Right hindlimb (tissue), 1 donor: ENCODE results near the gene TINAGL1.
A peak's percentile ranks its signal among the peaks of the same experiment; 100 is the strongest.
"Not testable (repeated sequence)": the region's sequence is repeated elsewhere in the genome, so short reads cannot be mapped to it uniquely, and the experiment has no call there.

Source experiments
- DNase-seq: peaks from one replicate; pipeline ENCODE4 v3.0.0-alpha.2; 2018

Gene TINAGL1

DNA sequence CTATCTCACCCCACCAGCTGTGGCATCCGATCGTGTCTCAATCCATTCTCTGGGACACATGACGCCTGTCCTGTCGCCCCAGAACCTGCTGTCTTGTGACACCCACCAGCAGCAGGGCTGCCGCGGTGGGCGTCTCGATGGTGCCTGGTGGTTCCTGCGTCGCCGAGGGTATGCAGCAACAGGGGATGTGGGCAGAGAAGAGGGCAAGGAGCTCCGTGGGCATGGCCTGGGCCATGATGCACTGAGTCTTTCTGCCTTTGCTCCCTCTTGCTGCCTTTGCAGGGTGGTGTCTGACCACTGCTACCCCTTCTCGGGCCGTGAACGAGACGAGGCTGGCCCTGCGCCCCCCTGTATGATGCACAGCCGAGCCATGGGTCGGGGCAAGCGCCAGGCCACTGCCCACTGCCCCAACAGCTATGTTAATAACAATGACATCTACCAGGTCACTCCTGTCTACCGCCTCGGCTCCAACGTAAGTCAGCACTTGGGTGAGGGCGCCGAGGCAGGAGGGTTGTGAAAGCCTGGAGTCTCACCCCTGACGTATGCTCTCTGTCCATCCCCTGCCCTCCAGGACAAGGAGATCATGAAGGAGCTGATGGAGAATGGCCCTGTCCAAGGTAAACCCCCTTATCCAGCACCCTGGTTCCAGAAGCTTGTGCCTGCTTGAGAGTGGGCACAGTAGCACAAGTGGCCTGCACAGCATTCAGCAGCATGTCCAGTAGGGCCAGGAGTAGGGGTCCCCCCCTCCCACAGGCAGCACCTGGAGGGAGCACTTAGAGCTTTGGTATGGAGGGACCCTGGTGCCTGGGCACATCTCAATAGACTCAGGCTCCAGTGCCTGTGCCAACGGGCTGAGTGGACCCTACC lies 8.8 kb downstream of the TINAGL1 start:
- no peak for DNase-seq

DNA sequence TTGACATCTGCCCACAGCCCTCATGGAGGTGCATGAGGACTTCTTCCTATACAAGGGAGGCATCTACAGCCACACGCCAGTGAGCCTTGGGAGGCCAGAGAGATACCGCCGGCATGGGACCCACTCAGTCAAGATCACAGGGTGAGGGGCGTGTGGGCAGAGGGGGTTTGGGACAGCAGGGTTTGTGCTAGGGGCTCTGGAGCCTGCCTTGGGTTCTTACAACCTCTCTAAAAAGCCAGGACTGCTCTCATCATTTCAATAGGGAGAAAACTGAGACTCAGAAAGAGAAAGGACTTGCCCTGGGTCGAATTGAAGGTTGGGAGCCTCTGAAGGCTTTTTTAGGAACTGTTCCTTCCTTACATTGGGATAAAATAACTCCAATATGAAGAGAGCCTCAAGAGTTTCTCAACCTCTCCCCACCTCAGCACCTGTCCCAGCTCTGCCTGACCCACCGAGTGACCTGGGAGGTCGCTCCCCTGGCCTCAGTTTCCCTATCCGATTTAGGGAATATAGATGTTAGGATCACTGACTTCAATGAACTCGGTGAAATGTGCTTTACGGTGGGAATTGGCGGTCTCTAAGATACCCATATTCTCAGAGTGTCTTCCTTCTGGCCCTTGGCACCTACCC lies 9.5 kb downstream of the TINAGL1 start:
- DNase-seq, result no peak

DNA sequence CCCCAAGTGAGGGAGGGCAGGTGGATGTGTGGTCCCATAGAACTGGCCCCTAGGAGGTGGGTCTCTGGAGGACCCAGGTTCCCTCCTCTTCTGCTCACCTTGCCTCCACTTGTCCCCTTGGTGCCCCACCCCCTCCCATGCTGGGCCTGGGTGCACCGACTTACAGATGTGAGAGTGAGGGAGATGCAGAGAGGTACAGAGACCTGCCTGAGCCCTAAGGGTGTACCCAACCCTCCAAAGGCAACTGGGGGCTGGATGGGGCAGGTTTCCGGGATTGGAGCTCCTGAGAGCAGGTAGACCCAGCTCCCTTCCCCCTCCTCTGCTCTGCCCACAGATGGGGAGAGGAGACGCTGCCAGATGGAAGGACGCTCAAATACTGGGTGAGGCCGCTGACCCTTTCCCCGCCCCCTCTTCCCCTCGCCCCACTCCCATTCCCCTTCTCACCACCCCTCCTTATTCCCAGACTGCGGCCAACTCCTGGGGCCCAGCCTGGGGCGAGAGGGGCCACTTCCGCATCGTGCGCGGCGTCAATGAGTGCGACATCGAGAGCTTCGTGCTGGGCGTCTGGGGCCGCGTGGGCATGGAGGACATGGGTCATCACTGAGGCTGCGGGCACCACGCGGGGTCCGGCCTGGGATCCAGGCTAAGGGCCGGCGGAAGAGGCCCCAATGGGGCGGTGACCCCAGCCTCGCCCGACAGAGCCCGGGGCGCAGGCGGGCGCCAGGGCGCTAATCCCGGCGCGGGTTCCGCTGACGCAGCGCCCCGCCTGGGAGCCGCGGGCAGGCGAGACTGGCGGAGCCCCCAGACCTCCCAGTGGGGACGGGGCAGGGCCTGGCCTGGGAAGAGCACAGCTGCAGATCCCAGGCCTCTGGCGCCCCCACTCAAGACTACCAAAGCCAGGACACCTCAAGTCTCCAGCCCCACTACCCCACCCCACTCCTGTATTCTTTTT lies 10.3 kb downstream of the TINAGL1 start:
- DNase-seq, result no peak

GRCh38 chr1:31587328-31587699 lies 11.0 kb downstream of the TINAGL1 start:
- not testable (repeated sequence) for DNase-seq

GRCh38 chr1:31587720-31588423 lies 11.6 kb downstream of the TINAGL1 start:
- DNase-seq, result no peak

DNA sequence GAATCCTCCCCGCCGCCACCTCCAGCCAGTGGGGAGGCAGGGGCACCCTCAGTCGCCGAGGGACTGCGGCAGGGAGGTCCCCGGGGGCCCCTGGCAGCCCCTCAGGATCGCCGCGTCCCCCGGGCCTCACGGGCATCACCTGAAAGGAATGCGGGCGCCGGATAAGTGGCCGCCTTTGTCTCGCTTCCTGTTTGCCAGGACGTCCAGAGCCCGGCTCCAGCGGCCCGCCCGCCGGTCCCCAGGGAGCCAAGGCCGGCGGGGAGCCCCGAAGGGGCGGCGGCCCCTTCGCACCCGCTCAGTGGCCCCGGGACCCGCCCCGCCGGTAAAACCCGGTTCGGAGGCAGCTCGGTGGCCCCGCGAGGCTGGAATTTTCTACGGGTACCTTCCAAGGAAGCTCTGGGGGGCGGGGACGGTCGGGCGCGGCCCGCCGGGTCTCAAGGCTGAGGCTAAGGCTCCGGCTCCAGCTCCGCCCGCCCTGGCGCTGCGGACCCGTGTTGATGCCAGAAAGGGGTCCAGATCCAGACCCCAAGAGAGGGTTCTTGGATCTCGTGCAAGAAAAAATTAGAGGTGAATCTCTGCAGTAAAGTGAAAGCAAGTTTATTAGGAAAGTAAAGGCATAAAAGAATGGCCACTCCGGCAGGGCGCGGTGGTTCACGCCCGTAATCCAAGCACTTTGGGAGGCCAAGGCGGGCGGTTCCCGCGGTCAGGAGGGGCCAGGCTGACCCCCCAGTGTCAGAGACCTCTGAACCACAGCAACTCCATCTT lies 12.6 kb downstream of the TINAGL1 start:
- DNase-seq, result no peak

- no peak for DNase-seq
Measured at GRCh38 chr1:31591425-31592093, 15.2 kb downstream of the TINAGL1 start.

DNA sequence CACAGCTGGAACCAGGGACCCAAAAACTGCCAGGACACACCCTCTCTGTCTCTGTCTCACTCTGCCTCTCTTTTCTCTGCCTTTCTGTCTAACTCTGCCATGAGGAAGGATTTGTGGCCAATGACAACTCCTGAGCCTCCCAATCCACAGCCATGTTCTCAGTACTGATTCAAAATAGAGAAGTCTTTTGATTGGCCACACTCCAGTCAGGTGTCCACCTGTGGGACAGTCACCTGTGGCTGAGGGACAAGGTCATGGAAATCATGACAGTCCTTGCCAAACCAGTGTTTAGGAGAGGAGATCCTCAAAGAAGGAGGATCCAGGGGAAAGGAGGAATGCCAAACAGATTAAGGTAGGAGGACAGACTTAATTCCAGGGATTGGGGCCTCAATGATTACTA lies 15.8 kb downstream of the TINAGL1 start:
- DNase-seq, result no peak

DNA sequence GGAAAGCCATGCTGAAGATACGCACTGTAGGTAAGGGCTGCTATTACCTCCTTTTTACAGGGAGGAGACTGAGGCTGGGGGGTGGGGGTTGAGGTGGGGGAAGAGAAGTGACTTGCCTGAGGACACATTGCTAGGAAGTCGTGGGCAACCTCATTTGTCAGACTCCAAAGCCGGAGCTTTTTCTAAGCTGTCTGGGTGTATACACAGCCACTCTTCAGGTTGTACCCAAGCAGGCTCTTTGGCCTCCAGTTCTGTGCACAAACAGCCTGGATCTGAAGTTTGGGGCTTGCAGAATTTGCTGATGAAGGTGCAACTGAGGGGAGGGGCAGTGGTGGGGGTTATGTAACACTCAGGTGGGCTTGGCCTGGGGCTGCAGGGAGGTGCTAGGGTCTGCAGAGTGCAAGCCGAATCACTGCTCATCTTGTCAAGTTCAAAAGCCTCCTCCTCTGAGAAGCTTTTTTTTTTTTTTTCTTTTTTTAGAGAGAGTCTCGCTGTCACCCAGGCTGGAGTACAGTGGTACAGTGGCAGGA lies 16.9 kb downstream of the TINAGL1 start:
- no peak for DNase-seq

DNA sequence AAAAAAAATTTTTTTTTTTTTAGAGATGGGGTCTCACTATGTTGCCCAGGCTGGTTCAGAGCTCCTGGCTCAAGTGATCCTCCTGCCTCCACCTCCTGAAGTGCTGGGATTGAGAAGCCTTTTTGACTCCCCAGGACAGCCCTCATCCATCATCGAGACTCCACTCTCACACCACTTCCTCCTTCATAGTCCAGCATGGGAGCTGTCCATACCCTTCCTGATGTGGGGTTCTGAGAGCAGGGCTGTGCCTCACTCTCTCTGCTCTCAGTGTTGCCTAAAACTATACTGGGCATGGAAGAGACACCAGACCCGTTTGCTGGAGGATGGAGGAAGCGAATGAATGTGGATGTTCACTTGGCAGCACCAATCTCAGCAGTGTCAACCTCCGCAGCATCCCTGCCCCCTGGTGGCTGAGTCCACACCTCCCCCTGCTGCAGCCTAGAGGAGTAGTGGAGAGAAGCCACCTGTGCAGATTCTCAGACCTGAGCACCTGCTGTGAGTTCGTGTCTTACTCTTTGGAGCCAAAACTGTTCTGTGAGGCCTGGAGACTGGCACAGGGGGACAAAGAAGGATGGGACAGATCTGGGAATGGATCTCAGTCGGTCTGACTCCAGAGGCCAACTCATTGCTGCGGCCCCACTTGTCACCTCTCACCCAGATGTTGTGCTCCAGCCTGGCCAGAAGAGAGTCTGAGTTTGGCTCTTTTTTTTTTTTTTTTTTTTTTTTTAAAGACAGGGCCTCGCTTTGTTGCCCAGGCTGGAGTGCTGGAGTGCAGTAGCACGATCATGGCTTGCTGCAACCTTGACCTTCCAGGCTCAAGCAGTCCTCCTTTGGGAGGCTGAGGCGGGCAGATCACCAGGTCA lies 17.7 kb downstream of the TINAGL1 start:
- DNase-seq, result peak; percentile 73

GRCh38 chr1:31595836-31596736 lies 19.8 kb downstream of the TINAGL1 start:
- no peak for DNase-seq

DNA sequence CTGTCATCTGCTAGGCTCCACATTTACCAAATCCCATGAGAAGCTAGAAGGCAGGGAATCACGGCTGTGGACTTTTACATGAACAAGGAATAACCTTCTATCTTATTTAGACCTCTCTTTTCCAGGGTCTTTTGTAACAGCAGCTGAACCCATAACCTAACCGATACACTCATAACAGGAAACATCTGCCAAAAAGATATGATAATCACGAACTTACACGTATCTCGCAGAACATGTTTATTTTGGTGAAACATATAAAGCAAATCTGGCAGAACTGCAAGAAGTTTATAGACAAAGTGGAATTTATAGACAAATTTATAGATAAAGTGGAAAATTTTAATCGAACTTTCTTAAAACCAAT lies 20.4 kb downstream of the TINAGL1 start:
- DNase-seq, result no peak

- no peak for DNase-seq
Measured at GRCh38 chr1:31598980-31599379, 22.7 kb downstream of the TINAGL1 start.

DNA sequence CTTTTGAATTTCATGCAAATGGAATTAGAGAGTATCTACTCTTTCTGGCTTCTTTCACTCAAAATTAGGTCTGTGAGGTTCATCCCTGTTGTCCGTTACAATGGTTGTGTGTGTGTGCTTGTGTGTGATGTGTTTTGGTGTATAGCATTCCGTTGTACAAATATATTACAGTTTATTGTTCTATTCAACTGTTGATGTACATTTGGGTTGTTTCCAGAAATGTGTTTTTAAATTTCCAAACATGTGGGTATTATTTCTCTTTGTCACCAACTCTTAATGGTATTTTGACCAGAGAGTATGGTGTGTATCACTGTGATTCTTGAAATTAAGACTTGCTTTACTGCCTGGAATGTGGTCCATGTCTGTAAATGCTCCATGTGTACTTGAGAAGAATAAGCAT lies 24.3 kb downstream of the TINAGL1 start:
- no peak for DNase-seq

DNA sequence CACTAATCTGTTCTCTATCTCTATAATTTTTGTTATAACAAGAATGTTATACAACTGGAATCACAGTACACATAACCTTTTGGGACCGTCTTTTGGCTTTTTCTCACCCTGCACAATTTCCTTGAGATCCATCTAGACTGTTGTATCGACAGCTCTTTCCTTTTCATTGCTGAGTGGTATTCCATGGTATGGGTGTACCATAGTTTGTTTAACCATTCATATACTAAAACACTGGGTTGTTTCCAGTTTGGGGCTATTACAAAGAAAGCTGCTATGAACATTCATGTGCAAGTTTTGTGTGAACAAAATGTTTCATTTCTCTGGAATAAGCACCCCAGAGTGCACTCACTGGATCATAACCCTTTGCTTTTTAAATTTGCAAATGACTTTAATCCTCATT lies 25.8 kb downstream of the TINAGL1 start:
- DNase-seq, result no peak

- DNase-seq, result no peak
Measured at GRCh38 chr1:31605908-31606427, 29.7 kb downstream of the TINAGL1 start.

DNA sequence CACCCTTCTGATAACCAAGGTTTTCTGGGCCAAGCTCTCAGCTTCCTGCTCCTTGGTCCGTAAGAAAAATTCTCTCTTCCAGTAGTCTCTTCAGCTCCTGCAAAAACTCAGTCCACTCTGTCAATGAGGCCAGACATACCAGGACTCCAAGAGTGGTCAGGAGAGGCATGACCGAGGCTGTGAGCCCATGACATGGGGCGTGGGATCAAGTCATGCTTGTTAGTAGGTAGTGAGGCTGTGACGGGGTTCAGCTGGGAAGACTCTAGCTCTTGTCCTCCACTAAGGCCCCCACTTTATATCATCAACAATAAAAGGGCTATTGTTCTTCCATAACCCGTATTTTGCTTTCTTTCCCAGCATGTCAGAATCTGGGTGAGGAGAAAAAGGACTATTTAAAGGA lies 31.0 kb downstream of the TINAGL1 start:
- DNase-seq, result no peak

DNA sequence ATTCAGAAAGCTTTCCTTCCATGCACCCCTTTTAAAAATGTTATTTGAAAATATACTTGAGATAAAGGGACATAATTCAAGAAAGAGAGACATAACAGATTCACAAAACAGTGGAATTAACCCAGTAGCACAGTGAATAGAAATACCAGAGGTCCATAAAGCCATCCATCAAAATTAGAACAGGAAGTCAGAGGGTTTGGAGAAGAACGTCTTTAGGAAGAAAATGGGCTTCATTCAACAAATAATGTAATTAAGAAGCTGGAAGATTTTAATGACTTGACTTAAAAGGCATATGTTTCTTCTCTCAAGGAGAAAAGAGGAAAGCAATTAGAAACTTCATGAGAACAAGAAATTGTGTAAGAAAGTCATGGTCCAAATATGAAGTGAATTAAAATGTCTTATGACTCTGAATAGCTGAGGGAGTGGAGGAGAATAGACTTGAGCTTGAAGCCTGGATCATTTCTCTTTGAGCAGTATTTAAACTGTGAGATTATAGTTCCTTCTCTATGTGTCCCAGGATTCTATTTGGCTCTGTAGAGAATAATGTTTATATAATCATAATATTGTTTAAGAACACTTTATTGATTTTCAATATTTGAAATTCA lies 33.3 kb downstream of the TINAGL1 start:
- no peak for DNase-seq
